GM12878 (cell line): Measurements from ENCODE around the gene TASOR. TPM values are rescaled to one million over a fixed set of nuclear protein-coding genes. Genes with fewer than 3 reads are reported as not detected.

Experiments used
- CREM ChIP-seq: IDR thresholded peaks from 2 replicates; pipeline ENCODE4 v1.6.1; 2014; ENCODE audit warnings: antibody characterized with exemption, low read depth
- EED ChIP-seq: sonication (generic); IDR thresholded peaks from 2 replicates; pipeline ENCODE4 v1.6.1; 2016; ENCODE audit warnings: antibody characterized with exemption, low read depth
- GABPA ChIP-seq: IDR thresholded peaks from 2 replicates; pipeline ENCODE4 v1.6.1; 2014; ENCODE audit warnings: antibody characterized with exemption, low read depth, mild to moderate bottlenecking, inconsistent platforms
- HDGF ChIP-seq: fragments of 450-650 bp; IDR thresholded peaks from 2 replicates; pipeline ENCODE4 v1.6.1; 2016; ENCODE audit warnings: antibody characterized with exemption
- IKZF1 ChIP-seq: fragments of 450-650 bp; conservative IDR thresholded peaks from 2 replicates; pipeline ENCODE4 v1.6.1; 2017; ENCODE audit warnings: antibody characterized with exemption, mild to moderate bottlenecking
- MEF2A ChIP-seq: IDR thresholded peaks from 2 replicates; pipeline ENCODE4 v1.6.1; 2011; ENCODE audit warnings: low read depth, mild to moderate bottlenecking, low read length, moderate library complexity; ENCODE audit not compliant: insufficient read depth
- NFYA ChIP-seq: IDR thresholded peaks from 2 replicates; pipeline ENCODE4 v1.6.1; 2011; ENCODE audit warnings: low read depth, mild to moderate bottlenecking, low read length, improper control_type of control experiment, borderline replicate concordance
- TAF1 ChIP-seq: IDR thresholded peaks from 2 replicates; pipeline ENCODE4 v1.6.1; 2011; ENCODE audit warnings: mild to moderate bottlenecking, low read depth, low read length, borderline replicate concordance
- ZBED1 ChIP-seq: IDR thresholded peaks from 2 replicates; pipeline ENCODE4 v1.6.1; 2016; ENCODE audit warnings: borderline replicate concordance
- polyA plus RNA-seq, 11 experiments: library from polyadenylated mRNA; depleted of rRNA in 4 of 11; unstranded in 6 of 11; stranded (reverse) in 5 of 11; fragments of >200 nt; fragmentation: Nextera tagmentation in 4 of 11; fragmentation: Illumina TruSeq in 1 of 11; extraction: Ambion mirVana in 4 of 11; extraction: Trizol in 1 of 11; gene quantifications; 1 replicate in 1 of 11; 2 replicates in 10 of 11; pipeline versions ENCODE4 v1.2.1 to v1.2.3, GENCODE V29; 2011 to 2016; ENCODE audit warnings: inconsistent platforms in 2 of 11, missing spikeins in 2 of 11, low read depth in 1 of 11
- total RNA-seq, 4 experiments: library from RNA; depleted of rRNA in 3 of 4; stranded (reverse); fragments of >200 nt in 3 of 4; fragmentation: Illumina TruSeq in 1 of 4; extraction: Trizol in 1 of 4; gene quantifications; 2 replicates each; pipeline versions ENCODE4 v1.2.1 to v1.2.3, GENCODE V29; 2013 to 2021
- TF ChIP-seq, protein P1 (sequence below): fragments of 450-650 bp; formaldehyde crosslinking; IDR thresholded peaks from 2 replicates; pipeline ENCODE4 v1.4.0; 2020; ENCODE audit warnings: mild to moderate bottlenecking, moderate library complexity
- TF ChIP-seq, protein P2 (sequence below): fragments of 450-650 bp; conservative IDR thresholded peaks from 2 replicates; pipeline ENCODE4 v1.6.1; 2017; ENCODE audit warnings: mild to moderate bottlenecking, moderate library complexity
- TF ChIP-seq, protein P3 (sequence below): fragments of 450-650 bp; IDR thresholded peaks from 2 replicates; pipeline ENCODE4 v1.6.1; 2016; ENCODE audit warnings: mild to moderate bottlenecking, moderate library complexity, borderline replicate concordance
- TF ChIP-seq, protein P4 (sequence below): fragments of 450-650 bp; IDR thresholded peaks from 2 replicates; pipeline ENCODE4 v1.6.1; 2018; ENCODE audit warnings: borderline replicate concordance, mild to moderate bottlenecking; ENCODE audit not compliant: partially characterized antibody
- TF ChIP-seq, protein P5 (sequence below): fragments of 450-650 bp; IDR thresholded peaks from 2 replicates; pipeline ENCODE4 v1.6.1; 2016; ENCODE audit warnings: mild to moderate bottlenecking

TASOR gene
- total and polyA plus RNA-seq, 10 of the 15 experiments (the other 5 are each of a cell fraction or from before 2014, with no cell fraction given): 29.6 to 95.1 (median 52.6) TPM

DNA sequence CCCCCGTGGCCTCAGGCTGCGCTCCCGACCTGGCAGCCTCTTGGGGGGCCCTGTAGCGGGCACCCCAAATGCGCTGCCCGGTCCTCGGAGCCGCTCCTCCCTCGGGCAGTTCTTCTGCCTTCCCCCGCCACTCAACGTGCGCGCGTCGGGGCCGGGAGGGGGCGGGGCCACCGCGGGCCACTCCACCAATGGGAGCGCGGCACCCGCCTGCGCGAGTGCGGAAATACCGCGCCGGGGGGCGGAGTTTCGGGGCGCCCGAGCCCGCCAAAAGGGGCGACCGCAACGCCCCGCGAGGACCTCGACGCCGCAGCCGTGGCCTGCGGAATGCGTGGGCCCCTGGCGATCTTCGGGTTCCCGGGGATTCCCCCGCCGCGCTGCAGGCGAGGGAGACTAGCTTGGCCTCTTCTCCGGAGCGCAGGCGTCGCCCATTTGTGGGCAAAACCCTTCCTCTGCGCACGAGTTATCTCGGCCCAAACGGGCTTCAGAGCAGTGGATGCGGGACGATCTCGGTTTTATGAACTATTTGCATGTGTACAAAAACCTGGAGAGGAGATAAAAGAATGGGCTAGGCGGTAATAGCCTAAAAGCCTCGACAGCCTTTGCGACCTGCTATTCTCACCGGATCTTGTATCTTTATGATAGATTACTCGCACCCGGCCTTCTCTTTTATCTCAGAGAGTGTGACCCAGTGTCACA is at the start of gene TASOR (continued):
- TF ChIP-seq, protein P1, sequence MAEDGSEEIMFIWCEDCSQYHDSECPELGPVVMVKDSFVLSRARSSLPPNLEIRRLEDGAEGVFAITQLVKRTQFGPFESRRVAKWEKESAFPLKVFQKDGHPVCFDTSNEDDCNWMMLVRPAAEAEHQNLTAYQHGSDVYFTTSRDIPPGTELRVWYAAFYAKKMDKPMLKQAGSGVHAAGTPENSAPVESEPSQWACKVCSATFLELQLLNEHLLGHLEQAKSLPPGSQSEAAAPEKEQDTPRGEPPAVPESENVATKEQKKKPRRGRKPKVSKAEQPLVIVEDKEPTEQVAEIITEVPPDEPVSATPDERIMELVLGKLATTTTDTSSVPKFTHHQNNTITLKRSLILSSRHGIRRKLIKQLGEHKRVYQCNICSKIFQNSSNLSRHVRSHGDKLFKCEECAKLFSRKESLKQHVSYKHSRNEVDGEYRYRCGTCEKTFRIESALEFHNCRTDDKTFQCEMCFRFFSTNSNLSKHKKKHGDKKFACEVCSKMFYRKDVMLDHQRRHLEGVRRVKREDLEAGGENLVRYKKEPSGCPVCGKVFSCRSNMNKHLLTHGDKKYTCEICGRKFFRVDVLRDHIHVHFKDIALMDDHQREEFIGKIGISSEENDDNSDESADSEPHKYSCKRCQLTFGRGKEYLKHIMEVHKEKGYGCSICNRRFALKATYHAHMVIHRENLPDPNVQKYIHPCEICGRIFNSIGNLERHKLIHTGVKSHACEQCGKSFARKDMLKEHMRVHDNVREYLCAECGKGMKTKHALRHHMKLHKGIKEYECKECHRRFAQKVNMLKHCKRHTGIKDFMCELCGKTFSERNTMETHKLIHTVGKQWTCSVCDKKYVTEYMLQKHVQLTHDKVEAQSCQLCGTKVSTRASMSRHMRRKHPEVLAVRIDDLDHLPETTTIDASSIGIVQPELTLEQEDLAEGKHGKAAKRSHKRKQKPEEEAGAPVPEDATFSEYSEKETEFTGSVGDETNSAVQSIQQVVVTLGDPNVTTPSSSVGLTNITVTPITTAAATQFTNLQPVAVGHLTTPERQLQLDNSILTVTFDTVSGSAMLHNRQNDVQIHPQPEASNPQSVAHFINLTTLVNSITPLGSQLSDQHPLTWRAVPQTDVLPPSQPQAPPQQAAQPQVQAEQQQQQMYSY: no peak
- TF ChIP-seq IKZF1: peak; percentile 57
- TF ChIP-seq, protein P2, sequence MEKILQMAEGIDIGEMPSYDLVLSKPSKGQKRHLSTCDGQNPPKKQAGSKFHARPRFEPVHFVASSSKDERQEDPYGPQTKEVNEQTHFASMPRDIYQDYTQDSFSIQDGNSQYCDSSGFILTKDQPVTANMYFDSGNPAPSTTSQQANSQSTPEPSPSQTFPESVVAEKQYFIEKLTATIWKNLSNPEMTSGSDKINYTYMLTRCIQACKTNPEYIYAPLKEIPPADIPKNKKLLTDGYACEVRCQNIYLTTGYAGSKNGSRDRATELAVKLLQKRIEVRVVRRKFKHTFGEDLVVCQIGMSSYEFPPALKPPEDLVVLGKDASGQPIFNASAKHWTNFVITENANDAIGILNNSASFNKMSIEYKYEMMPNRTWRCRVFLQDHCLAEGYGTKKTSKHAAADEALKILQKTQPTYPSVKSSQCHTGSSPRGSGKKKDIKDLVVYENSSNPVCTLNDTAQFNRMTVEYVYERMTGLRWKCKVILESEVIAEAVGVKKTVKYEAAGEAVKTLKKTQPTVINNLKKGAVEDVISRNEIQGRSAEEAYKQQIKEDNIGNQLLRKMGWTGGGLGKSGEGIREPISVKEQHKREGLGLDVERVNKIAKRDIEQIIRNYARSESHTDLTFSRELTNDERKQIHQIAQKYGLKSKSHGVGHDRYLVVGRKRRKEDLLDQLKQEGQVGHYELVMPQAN: no peak; the same call in 1 of the 2 replicates
- TF ChIP-seq HDGF: no peak
- TF ChIP-seq GABPA: no peak
- no peak for TF ChIP-seq NFYA
- TF ChIP-seq CREM: peak; percentile 16; the same call in 1 of the 2 replicates
- TF ChIP-seq, protein P3, sequence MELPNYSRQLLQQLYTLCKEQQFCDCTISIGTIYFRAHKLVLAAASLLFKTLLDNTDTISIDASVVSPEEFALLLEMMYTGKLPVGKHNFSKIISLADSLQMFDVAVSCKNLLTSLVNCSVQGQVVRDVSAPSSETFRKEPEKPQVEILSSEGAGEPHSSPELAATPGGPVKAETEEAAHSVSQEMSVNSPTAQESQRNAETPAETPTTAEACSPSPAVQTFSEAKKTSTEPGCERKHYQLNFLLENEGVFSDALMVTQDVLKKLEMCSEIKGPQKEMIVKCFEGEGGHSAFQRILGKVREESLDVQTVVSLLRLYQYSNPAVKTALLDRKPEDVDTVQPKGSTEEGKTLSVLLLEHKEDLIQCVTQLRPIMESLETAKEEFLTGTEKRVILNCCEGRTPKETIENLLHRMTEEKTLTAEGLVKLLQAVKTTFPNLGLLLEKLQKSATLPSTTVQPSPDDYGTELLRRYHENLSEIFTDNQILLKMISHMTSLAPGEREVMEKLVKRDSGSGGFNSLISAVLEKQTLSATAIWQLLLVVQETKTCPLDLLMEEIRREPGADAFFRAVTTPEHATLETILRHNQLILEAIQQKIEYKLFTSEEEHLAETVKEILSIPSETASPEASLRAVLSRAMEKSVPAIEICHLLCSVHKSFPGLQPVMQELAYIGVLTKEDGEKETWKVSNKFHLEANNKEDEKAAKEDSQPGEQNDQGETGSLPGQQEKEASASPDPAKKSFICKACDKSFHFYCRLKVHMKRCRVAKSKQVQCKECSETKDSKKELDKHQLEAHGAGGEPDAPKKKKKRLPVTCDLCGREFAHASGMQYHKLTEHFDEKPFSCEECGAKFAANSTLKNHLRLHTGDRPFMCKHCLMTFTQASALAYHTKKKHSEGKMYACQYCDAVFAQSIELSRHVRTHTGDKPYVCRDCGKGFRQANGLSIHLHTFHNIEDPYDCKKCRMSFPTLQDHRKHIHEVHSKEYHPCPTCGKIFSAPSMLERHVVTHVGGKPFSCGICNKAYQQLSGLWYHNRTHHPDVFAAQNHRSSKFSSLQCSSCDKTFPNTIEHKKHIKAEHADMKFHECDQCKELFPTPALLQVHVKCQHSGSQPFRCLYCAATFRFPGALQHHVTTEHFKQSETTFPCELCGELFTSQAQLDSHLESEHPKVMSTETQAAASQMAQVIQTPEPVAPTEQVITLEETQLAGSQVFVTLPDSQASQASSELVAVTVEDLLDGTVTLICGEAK: 0 out of 2 replicates have a peak, but pooled peaks have one; percentile 28
- TF ChIP-seq MEF2A: no peak
- TF ChIP-seq, protein P4, sequence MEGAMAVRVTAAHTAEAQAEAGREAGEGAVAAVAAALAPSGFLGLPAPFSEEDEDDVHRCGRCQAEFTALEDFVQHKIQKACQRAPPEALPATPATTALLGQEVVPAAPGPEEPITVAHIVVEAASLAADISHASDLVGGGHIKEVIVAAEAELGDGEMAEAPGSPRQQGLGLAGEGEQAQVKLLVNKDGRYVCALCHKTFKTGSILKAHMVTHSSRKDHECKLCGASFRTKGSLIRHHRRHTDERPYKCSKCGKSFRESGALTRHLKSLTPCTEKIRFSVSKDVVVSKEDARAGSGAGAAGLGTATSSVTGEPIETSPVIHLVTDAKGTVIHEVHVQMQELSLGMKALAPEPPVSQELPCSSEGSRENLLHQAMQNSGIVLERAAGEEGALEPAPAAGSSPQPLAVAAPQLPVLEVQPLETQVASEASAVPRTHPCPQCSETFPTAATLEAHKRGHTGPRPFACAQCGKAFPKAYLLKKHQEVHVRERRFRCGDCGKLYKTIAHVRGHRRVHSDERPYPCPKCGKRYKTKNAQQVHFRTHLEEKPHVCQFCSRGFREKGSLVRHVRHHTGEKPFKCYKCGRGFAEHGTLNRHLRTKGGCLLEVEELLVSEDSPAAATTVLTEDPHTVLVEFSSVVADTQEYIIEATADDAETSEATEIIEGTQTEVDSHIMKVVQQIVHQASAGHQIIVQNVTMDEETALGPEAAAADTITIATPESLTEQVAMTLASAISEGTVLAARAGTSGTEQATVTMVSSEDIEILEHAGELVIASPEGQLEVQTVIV: no peak
- TF ChIP-seq TAF1: peak; percentile 45; the same call in 1 of the 2 replicates
- TF ChIP-seq EED: no peak
- TF ChIP-seq, protein P5, sequence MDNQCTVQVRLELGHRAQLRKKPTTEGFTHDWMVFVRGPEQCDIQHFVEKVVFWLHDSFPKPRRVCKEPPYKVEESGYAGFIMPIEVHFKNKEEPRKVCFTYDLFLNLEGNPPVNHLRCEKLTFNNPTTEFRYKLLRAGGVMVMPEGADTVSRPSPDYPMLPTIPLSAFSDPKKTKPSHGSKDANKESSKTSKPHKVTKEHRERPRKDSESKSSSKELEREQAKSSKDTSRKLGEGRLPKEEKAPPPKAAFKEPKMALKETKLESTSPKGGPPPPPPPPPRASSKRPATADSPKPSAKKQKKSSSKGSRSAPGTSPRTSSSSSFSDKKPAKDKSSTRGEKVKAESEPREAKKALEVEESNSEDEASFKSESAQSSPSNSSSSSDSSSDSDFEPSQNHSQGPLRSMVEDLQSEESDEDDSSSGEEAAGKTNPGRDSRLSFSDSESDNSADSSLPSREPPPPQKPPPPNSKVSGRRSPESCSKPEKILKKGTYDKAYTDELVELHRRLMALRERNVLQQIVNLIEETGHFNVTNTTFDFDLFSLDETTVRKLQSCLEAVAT: peak; percentile 79
- no peak for TF ChIP-seq ZBED1
